Skeletal muscle cell (primary cell): Measurements from ENCODE around the gene COMTD1.
"Not testable (repeated sequence)": the region's sequence is repeated elsewhere in the genome, so short reads cannot be mapped to it uniquely, and the experiment has no call there.

Experiments used
- DNase-seq: peaks from one replicate; pipeline ENCODE4 v3.0.0-alpha.2; 2010; ENCODE audit warnings: low read depth
- H3K4me3 ChIP-seq: 2 replicates; pipeline ENCODE4 v1.5.1; 2011; ENCODE audit warnings: low read depth, mild to moderate bottlenecking, control low read depth, low read length, moderate library complexity

Gene COMTD1

DNA sequence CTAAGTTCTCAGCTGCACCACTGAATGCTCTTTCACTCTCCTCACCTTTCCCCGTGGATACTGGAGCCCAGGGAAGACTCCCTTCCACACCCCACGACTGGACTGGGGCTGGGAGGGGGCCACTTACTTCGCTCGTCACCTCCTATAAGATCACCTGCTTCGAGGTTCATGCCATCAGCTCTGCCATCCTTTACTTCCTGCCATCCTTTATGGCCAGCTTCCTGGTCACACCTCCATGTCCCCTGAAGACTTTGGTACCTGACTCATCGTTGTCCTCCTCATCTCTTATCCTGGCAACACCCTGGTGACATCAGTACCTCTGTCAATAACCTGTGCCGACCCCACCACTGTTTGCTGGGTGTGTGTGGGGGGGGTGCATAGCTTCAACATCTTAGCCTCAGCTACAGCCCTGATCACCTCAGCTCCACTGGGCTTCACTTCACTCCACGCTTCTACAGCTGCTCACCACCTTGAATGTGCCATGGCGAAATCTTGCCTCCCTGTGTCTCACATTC, 33.9 kb downstream of the COMTD1 start:
- no peak for DNase-seq
- H3K4me3 ChIP-seq, result no peak overlapping the region

DNA sequence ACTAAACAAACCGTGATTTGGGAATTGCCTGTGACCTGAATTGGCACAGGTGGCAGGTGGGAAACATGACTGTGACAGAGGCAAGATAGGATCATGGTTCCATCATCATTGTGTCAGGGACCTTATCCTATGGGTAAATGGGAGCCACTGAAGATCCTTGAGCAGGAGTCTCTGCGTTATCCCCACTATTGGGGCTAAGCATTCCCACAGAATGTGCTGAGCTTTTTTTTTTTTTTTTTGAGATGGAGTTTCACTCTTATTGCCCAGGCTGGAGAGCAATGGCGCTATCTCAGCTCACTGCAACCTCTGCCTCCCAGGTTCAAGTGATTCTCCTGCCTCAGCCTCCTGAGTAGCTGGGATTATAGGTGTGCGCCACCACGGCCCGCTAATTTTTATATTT, 35.8 kb downstream of the COMTD1 start:
- not testable (repeated sequence) for H3K4me3 ChIP-seq, DNase-seq

DNA sequence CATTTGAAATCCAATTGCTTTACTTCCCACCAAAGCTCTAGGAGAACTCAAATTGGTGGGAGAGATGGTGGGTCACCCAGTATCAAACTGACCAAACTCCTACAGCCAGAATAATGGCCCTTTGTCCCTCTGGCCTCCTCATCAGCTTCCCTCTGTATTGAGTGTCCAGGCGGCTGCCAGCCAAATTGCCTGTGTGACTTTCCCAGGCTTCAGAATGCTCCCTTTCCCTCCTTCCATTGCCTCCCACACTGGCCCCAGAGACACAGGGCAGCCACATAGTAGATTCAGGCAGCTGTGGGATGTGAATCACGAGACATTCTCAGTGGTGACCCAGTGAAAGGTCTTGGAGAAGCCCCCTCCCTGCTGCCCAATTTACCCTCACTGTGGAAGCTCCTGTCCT, 37.9 kb downstream of the COMTD1 start:
- no peak for DNase-seq
- no peak overlapping the region for H3K4me3 ChIP-seq

DNA sequence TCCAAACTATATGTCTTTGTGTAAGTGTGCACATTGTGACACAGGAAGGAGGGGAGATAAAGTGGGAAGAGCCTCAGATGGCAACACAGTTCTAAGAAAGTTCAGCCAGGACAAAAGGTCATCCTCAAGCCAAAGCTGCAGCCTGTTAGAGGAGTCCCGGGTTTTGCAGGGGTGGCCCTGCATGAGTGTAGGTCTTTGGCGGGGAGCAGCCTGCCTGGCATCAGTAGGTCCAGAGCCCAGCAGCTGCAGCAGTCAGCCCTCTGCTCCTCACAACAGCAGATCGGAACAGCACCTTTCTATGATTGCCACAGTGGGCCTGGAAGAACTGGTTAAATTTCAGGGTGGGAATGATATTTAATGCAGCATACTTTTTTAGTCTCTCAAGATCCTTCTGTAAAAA, 38.7 kb downstream of the COMTD1 start:
- no peak for DNase-seq

DNA sequence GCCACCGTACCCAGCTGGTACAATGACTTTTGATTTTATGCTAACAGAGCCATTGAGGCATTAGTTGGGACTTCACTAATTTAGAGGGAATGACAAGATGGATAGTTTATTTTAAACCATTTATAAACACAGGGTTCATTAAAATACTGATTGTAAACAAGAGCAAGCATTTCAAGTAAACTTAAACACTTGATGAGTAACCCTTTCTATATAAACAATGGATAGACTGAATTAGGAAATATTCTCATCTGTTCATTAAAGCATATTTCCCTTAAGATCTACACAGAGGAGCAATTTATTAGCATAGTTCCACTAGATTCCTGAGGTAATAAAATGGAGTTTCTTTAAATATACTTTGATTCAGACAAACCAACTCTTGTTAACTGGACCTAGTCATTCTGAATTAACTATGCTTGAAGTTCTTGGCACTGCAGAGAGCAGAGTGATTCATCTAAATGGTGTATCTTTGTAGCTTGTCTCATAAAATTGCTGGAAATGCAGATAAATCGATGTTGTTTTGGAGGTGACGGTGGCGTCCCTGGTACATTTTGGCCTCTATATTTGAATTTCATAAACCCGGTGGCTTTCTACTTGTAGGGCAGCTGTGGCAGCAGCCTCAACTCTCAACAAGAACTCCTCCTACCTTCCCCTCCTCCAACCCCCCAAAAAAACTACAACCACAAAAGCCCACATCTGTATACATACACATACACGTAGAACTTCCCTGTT, 40.6 kb downstream of the COMTD1 start:
- H3K4me3 ChIP-seq, result no peak overlapping the region
- no peak for DNase-seq

More for the DNA sequence above, 38.7 kb downstream of the COMTD1 start:
- H3K4me3 ChIP-seq, result no peak overlapping the region

DNA sequence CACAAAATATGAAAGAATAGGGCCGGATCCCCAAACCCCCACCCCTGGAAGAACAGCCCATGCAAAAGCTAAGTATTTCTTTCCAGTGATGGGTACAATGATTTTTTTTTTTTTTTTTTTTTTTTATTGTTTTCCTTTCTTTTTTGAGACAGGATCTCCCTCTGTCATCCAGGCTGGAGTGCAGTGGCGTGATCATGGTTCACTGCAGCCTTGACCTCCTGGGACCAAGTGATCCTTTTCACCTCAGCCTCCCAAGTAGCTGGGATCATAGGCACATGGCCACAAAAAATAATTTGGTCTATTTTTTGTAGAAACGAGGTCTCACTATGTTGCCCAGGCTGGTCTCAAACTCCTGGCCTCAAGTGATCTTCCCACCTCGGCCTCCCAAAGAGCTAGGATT, 41.1 kb downstream of the COMTD1 start:
- not testable (repeated sequence) for DNase-seq, H3K4me3 ChIP-seq

DNA sequence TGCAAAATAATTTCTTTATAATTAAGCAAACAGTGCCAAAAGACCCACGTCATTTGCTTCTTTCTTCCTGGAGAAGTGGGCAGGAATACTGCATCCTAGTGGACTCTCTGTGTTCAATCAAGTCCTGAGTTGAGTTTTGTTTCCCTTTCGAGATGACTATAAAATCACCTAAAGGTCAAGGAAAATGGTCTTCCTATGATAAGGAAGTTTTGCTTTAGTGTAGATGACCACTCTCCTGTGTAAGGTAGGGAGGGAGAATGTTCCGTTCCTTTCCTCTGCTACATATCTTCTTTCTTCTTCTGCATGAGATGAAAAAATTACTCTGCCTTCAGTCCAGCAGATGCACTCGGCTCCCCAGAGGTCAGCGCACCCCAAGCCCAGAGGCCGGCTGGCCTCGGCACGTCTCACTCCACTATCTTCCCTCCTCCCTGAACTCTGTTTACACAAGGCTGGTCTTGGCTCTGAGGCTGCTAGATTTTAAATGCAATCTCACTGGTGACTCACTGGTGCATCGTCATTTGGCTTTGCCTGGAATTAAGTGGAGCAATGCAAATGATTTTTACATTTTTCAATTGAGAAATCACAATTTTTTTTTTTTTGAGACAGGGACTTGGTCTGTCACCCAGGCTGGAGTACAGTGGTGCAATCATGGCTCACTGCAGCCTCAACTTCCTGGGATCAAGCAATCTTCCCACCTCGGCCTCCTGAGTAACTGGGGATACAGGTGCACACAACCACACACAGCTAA, 43.8 kb downstream of the COMTD1 start:
- no peak overlapping the region for H3K4me3 ChIP-seq
- DNase-seq, result no peak

DNA sequence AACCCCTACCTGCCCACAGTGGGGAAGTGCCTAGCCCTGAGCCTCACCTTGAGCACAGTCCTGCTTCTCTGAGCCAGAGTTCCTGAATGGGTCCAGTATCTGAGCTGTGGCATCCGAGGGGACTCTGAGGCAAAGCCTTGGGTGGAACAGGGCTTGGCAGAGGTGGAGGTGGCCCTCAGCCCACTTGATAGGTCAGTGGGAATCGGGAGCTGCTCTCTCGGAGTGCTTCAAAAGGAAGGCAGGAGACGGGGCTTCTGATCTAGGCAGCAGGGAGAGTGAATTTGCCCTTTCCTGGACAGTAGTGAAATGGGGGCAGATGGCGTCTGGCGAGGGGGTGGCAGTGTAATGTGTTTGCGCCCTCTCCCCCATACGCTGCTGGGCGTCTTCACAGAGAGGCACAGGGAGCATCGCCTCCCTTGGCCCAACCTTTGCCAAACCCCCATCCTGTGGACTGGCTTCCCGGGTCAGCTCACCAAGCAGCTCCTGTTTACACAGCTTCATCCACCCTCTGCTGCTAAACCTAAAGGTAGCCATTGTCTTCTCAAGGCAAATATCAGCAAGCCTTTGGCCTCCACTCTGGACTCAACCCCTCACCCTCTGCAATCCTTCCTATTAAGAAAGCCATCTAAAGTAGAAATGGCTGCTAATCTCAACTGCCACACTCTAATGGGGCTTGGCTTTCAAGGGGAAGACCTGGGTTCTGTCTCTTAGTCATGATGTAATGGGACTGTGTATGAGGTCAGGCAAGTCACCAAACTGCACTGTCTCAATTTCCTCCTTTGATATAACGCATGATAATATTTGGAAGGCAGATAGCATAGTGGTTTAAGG, 46.3 kb downstream of the COMTD1 start:
- DNase-seq, result no peak
- no peak overlapping the region for H3K4me3 ChIP-seq

DNA sequence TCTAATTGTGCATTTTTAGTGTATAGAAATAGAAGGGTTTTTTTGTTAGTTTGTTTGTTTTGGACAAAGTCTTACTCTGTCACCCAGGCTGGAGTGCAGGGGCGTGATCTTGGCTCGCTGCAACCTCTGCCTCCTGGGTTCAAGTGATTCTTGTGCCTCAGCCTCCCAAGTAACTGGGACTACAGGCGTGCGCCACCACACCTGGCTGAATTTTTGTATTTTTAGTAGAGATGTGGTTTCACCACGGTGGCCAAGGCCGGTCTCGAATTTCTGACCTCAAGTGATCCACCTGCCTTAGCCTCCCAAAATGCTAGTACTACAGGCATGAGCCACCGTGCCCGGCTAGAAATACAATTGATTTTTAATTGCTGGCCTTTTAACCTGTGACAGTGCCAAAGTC, 47.2 kb downstream of the COMTD1 start:
- DNase-seq, H3K4me3 ChIP-seq: not testable (repeated sequence)

DNA sequence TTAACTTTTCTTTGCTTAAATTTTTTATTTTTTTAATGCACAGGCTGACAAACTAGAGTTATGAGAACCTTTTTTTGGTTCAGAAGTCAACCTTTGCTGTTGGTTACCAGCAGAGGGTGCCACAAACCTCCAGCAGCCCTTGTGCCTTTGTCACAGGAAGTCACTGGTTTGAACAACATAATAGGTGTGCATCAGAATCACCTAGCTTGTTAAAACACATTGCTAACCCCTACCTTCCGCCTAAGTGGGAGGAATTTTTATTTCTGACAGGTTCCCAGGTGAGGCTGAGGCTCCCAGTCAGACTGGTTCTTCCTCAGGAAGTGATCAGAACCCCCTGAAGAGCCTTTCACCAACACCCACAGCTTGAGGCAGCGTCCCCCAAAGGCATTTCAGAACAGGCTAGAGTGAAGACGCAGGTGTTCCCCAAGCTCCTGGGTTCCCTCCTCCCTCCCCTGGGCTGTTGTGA, 47.8 kb downstream of the COMTD1 start:
- DNase-seq, result no peak
- H3K4me3 ChIP-seq, result no peak overlapping the region

DNA sequence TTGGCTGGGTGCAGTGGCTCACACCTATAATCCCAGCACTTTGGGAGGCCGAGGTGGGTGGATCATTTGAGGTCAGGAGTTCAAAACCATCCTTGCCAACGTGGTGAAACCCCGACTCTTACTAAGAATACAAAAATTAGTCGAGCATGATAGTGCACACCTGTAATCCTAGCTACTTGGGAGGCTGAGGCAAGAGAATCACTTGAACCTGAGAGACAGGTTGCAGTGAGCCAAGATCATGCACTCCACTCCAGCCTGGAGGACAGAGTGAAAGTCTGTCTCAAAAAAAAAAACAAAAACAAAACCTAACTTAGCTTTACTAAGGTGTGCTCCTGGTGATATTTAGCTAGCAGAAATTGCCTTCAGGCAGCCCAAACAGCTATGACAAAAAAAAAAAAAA, 49.4 kb downstream of the COMTD1 start:
- DNase-seq, result no peak
- H3K4me3 ChIP-seq, result no peak overlapping the region
